Esophagus mucosa (tissue), 1 donor: ENCODE measurements around the gene MLXIP. TPM values are rescaled to one million over a fixed set of nuclear protein-coding genes. Genes with fewer than 3 reads are reported as not detected.

Experiments used
- ATAC-seq: fragments of 200-7000 bp; cut with Tn5 transposase; one replicate; pipeline ENCODE4 v1.9.1; 2020
- total RNA-seq: library from RNA; stranded (reverse); gene quantifications from one replicate; pipeline ENCODE4 v1.2.4, GENCODE V29; 2023
- donor health status: DM: yes; HTN: yes; CAD: no.

MLXIP gene
- total RNA-seq, 1 donor from 2014 or later, result 13.1 TPM

- ATAC-seq, result peak; percentile 26
Observed at GRCh38 chr12:122189626-122190475, 111.3 kb downstream of the MLXIP start.

DNA sequence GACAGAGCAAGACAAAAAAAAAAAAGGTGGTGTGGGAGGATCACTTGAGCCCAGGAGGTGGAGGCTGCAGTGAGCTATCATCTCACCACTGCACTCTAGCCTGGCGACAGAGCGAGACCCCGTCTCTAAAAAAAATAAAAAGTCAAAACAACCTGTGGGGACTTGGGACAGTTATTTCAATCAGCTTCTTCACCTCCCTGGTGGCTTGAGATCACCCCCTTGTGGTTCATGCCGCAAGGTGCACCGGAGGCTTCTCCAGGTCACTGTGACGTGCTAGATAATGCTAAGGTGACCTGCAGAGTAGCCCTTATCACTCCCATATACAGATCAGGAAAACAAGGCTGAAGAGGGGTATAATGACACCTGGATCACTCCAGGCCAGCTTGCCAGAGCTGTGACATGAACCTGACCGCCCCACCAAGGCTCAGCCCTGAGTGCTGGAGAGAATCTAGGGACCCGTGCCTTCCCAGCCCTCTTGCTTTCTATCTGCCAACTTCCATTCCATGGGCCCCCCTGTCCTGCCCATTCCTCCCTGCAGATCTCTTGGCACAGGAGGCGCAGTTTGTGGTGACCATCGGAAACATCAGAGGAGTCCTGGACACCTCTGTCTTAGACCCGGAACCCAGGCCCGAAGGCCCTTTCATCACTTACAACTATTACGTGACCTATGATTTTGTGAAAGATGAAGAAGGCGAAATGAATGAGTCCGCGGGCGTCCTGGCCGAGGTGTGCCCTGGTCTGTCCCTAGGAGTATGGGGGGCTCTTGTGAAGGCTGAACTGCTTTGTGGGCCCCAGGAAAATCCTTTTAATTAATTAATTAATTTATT lies 112.5 kb downstream of the MLXIP start:
- peak; percentile 77 for ATAC-seq

GRCh38 chr12:122192441-122192840 lies 113.9 kb downstream of the MLXIP start:
- ATAC-seq, result no peak

DNA sequence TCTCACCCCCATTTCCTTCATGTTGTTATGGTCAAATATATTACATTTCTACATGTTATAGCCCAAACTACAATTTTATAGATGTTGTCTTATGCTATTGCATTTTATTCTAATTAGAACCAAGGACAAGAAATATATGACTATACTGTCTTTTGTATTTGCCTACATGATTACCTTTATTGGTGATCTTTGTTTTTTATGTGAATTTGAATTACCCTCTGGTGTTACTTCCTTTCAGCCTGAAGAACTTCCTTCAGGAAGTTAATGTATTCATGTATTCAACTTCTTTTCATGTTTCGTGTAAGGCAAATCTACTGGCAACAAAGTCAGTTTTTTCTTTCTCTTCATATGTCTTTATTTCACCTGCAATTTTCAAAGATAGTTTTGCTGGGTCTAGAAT lies 116.2 kb downstream of the MLXIP start:
- no peak for ATAC-seq

GRCh38 chr12:122195405-122195804 lies 116.8 kb downstream of the MLXIP start:
- no peak for ATAC-seq

Other genes with a start within 250 kb of the MLXIP start
- gene HPD, start 219.9 kb upstream of the MLXIP start, total RNA-seq, result 0.28 TPM
- gene PSMD9, start 190.0 kb upstream of the MLXIP start, total RNA-seq, result 48.7 TPM
- 18.3 TPM for gene CFAP251, start 160.2 kb upstream of the MLXIP start, total RNA-seq
- gene BCL7A, start 56.9 kb upstream of the MLXIP start, total RNA-seq, result 2.3 TPM
- not detected for gene IL31, start 95.5 kb downstream of the MLXIP start, total RNA-seq
- 0.12 TPM for gene LRRC43, start 104.4 kb downstream of the MLXIP start, total RNA-seq
- gene B3GNT4, start 125.0 kb downstream of the MLXIP start, total RNA-seq, result 2.0 TPM
- 30.5 TPM for gene DIABLO, start 147.3 kb downstream of the MLXIP start, total RNA-seq
- gene VPS33A, start 187.7 kb downstream of the MLXIP start, total RNA-seq, result 10.7 TPM